OCI-LY1 (cell line): Measurements from ENCODE around the gene GAB4.

Experiments used
- H2AFZ ChIP-seq: fragments of 200-600 bp; sonication (generic), shearing (Covaris generic); 2 replicates; pipeline ENCODE4 v1.6.0; 2014; ENCODE audit warnings: antibody characterized with exemption, mild to moderate bottlenecking, low read length
- H3F3A ChIP-seq: fragments of 200-600 bp; sonication (generic), shearing (Covaris generic); 2 replicates; pipeline ENCODE4 v1.6.0; 2014; ENCODE audit warnings: mild to moderate bottlenecking, antibody characterized with exemption, low read length, moderate library complexity; ENCODE audit not compliant: insufficient read depth
- H3K27ac ChIP-seq: fragments of 200-600 bp; sonication (generic); 2 replicates; pipeline ENCODE4 v1.5.1; 2014; ENCODE audit warnings: low read length, mixed run types, mild to moderate bottlenecking, low read depth; ENCODE audit not compliant: poor library complexity, severe bottlenecking
- H3K27me3 ChIP-seq: fragments of 200-600 bp; sonication (generic); 2 replicates; pipeline ENCODE4 v1.6.0; 2014; ENCODE audit warnings: antibody characterized with exemption, mild to moderate bottlenecking, low read length, moderate library complexity; ENCODE audit not compliant: insufficient read depth
- H3K36me3 ChIP-seq: fragments of 200-600 bp; sonication (generic); 2 replicates; pipeline ENCODE4 v1.6.1; 2014; ENCODE audit warnings: mild to moderate bottlenecking, antibody characterized with exemption, low read length, moderate library complexity, mixed read lengths; ENCODE audit not compliant: insufficient read depth
- H3K4me1 ChIP-seq: fragments of 200-600 bp; sonication (generic); 2 replicates; pipeline ENCODE4 v1.5.1; 2014; ENCODE audit warnings: mild to moderate bottlenecking, low read length, moderate library complexity; ENCODE audit not compliant: insufficient read depth, severe bottlenecking
- H3K4me2 ChIP-seq: fragments of 200-600 bp; sonication (generic), shearing (Covaris generic); 2 replicates; pipeline ENCODE4 v1.6.1; 2014; ENCODE audit warnings: low read length
- H3K4me3 ChIP-seq: fragments of 200-600 bp; sonication (generic); 2 replicates; pipeline ENCODE4 v1.5.1; 2014; ENCODE audit warnings: low read length, low read depth, mild to moderate bottlenecking, mixed read lengths; ENCODE audit not compliant: poor library complexity, severe bottlenecking
- H3K79me2 ChIP-seq: fragments of 200-600 bp; shearing (Covaris generic); 2 replicates; pipeline ENCODE4 v1.6.1; 2016; ENCODE audit warnings: mixed run types, low read length, mixed read lengths; ENCODE audit not compliant: insufficient read depth
- H3K9ac ChIP-seq: fragments of 200-600 bp; sonication (generic), shearing (Covaris generic); 2 replicates; pipeline ENCODE4 v1.6.1; 2014; ENCODE audit warnings: mild to moderate bottlenecking, low read length, mixed read lengths
- H3K9me2 ChIP-seq: fragments of 200-600 bp; sonication (generic), shearing (Covaris generic); 2 replicates; pipeline ENCODE4 v1.6.1; 2014; ENCODE audit warnings: low read depth, mild to moderate bottlenecking, low read length, mixed read lengths
- H3K9me3 ChIP-seq: fragments of 200-600 bp; shearing (Covaris generic); 2 replicates; pipeline ENCODE4 v1.6.1; 2014; ENCODE audit warnings: low read length, mixed read lengths
- H4K20me1 ChIP-seq: fragments of 200-600 bp; sonication (generic), shearing (Covaris generic); 2 replicates; pipeline ENCODE4 v1.6.0; 2016; ENCODE audit warnings: mild to moderate bottlenecking, low read length; ENCODE audit not compliant: insufficient read depth
- EZH2 ChIP-seq: fragments of 200-600 bp; sonication (generic), shearing (Covaris generic); IDR thresholded peaks from 2 replicates; pipeline ENCODE4 v1.8.0; 2017; ENCODE audit warnings: borderline replicate concordance, mixed run types, mild to moderate bottlenecking, antibody characterized with exemption, low read length, moderate library complexity, mixed read lengths
- TF ChIP-seq, protein P1 (sequence below): fragments of 200-600 bp; sonication (generic), shearing (Covaris generic); IDR thresholded peaks from 2 replicates; pipeline ENCODE4 v1.5.1; 2017; ENCODE audit warnings: mild to moderate bottlenecking, antibody characterized with exemption, low read length, moderate library complexity, mixed read lengths

The GAB4 gene, protein sequence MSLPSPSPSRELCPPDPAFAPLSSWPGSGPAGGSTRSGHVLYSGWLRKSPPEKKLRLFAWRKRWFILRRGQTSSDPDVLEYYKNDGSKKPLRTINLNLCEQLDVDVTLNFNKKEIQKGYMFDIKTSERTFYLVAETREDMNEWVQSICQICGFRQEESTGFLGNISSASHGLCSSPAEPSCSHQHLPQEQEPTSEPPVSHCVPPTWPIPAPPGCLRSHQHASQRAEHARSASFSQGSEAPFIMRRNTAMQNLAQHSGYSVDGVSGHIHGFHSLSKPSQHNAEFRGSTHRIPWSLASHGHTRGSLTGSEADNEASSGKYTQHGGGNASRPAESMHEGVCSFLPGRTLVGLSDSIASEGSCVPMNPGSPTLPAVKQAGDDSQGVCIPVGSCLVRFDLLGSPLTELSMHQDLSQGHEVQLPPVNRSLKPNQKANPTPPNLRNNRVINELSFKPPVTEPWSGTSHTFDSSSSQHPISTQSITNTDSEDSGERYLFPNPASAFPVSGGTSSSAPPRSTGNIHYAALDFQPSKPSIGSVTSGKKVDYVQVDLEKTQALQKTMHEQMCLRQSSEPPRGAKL

GRCh38 chr22:17007852-17008731 is at the start of gene GAB4:
TSS of gene GAB4 (minus strand) at chr22:17008222. CDS start at chr22:17008114, 108 bp downstream.
- H3K27me3 ChIP-seq: no peaks in the 10 kb centered on the region
- no peaks in the 10 kb centered on the region for H3F3A ChIP-seq
- no peak within 1 kb of the TSS for H3K4me3 ChIP-seq
- no peak within 1 kb of the TSS for H3K9ac ChIP-seq
- H4K20me1 ChIP-seq: no peaks in the 10 kb centered on the region
- no peaks in the 10 kb centered on the region for H3K9me2 ChIP-seq
- no peaks in the 10 kb centered on the region for H3K9me3 ChIP-seq
- H3K4me1 ChIP-seq: no peaks in the 10 kb centered on the region
- no peak within 1 kb of the TSS for H3K4me2 ChIP-seq
- no peaks in the 10 kb centered on the region for H3K36me3 ChIP-seq
- no peak within 1 kb of the TSS for H3K27ac ChIP-seq
- no peaks in the 10 kb centered on the region for H3K79me2 ChIP-seq
- H2AFZ ChIP-seq: no peak within 1 kb of the TSS
- TF ChIP-seq EZH2: no peak
- TF ChIP-seq, protein P1, sequence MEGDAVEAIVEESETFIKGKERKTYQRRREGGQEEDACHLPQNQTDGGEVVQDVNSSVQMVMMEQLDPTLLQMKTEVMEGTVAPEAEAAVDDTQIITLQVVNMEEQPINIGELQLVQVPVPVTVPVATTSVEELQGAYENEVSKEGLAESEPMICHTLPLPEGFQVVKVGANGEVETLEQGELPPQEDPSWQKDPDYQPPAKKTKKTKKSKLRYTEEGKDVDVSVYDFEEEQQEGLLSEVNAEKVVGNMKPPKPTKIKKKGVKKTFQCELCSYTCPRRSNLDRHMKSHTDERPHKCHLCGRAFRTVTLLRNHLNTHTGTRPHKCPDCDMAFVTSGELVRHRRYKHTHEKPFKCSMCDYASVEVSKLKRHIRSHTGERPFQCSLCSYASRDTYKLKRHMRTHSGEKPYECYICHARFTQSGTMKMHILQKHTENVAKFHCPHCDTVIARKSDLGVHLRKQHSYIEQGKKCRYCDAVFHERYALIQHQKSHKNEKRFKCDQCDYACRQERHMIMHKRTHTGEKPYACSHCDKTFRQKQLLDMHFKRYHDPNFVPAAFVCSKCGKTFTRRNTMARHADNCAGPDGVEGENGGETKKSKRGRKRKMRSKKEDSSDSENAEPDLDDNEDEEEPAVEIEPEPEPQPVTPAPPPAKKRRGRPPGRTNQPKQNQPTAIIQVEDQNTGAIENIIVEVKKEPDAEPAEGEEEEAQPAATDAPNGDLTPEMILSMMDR: no peak

DNA sequence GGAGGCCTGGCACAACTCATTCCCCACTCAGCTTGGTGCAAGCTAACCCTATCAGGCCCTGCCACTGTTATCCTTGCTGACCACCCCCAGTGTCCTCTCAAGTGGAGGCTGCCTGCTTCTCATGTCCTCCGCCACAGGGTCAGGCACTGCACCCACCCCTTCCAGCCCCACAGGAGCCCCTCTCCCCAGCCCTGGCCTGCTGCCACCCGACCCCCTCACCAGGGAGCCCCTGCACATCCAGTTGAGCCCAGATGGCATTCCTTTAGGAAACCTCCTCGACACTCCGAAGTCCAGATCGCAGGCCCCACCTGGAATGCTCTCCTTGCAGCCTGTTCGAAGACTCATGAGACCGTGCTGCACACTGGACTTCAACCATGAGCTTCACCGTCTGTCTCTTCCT is 48.8 kb upstream of the GAB4 start:
- no peaks in the 10 kb centered on the region for H3K27me3 ChIP-seq
- TF ChIP-seq, protein P1: no peak
- TF ChIP-seq EZH2: no peak
- no peaks in the 10 kb centered on the region for H3K36me3 ChIP-seq
- no peaks in the 10 kb centered on the region for H3K4me1 ChIP-seq
- H3K27ac ChIP-seq: no peak overlapping the region
- H2AFZ ChIP-seq: no peak overlapping the region
- H3K79me2 ChIP-seq: no peaks in the 10 kb centered on the region
- no peak overlapping the region for H3K4me3 ChIP-seq
- H3K9me3 ChIP-seq: no peaks in the 10 kb centered on the region
- no peaks in the 10 kb centered on the region for H4K20me1 ChIP-seq
- no peaks in the 10 kb centered on the region for H3F3A ChIP-seq
- H3K9ac ChIP-seq: no peak overlapping the region
- H3K4me2 ChIP-seq: no peak overlapping the region
- no peaks in the 10 kb centered on the region for H3K9me2 ChIP-seq

GRCh38 chr22:17056058-17056457 is 48.0 kb upstream of the GAB4 start:
- no peak overlapping the region for H3K27ac ChIP-seq
- H3K9me2 ChIP-seq: no peaks in the 10 kb centered on the region
- no peak overlapping the region for H3K9ac ChIP-seq
- no peak overlapping the region for H2AFZ ChIP-seq
- H3F3A ChIP-seq: no peaks in the 10 kb centered on the region
- H3K9me3 ChIP-seq: no peaks in the 10 kb centered on the region
- H3K79me2 ChIP-seq: no peaks in the 10 kb centered on the region
- no peak overlapping the region for H3K4me3 ChIP-seq
- H3K36me3 ChIP-seq: no peaks in the 10 kb centered on the region
- no peak for TF ChIP-seq EZH2
- TF ChIP-seq, protein P1: no peak
- H3K27me3 ChIP-seq: no peaks in the 10 kb centered on the region
- H3K4me2 ChIP-seq: no peak overlapping the region
- no peaks in the 10 kb centered on the region for H4K20me1 ChIP-seq
- no peaks in the 10 kb centered on the region for H3K4me1 ChIP-seq
